Bronchial epithelial cell (primary cell): ENCODE results near the gene MYO18A. TPM values are rescaled to one million over a fixed set of nuclear protein-coding genes. Genes with fewer than 3 reads are reported as not detected.
A peak's percentile ranks its signal among the peaks of the same experiment; 100 is the strongest.

Source experiments
- DNase-seq: peaks from one replicate; pipeline ENCODE4 v3.0.0-alpha.2; 2010; ENCODE audit warnings: low read depth
- FAIRE-seq: peaks from 2 replicates; lab custom pipeline; 2011; peaks lifted over from hg19 to GRCh38; lab: Jason Lieb, UNC
- H3K27me3 ChIP-seq: 2 replicates; pipeline ENCODE4 v1.5.1; 2011; ENCODE audit warnings: low read length; ENCODE audit not compliant: control insufficient read depth, insufficient read depth
- H3K36me3 ChIP-seq: 2 replicates; pipeline ENCODE4 v1.5.1; 2011; ENCODE audit warnings: low read length; ENCODE audit not compliant: control insufficient read depth, insufficient read depth
- H3K4me3 ChIP-seq: 2 replicates; pipeline ENCODE4 v1.5.1; 2011; ENCODE audit warnings: mild to moderate bottlenecking, low read depth, low read length, control low read depth
- total RNA-seq: library from RNA; depleted of rRNA; stranded (reverse); fragments of >200 nt; gene quantifications from 2 replicates; pipeline ENCODE4 v1.2.1, GENCODE V29; 2014
- TF ChIP-seq, protein P1 (sequence below): IDR thresholded peaks from 2 replicates; pipeline ENCODE4 v1.5.1; 2011; ENCODE audit warnings: mild to moderate bottlenecking, moderate library complexity, low read length, control low read depth, inconsistent platforms; ENCODE audit not compliant: insufficient read depth, severe bottlenecking

The MYO18A gene
- total RNA-seq, 1 donor from 2014 or later: 23.4 TPM

DNA sequence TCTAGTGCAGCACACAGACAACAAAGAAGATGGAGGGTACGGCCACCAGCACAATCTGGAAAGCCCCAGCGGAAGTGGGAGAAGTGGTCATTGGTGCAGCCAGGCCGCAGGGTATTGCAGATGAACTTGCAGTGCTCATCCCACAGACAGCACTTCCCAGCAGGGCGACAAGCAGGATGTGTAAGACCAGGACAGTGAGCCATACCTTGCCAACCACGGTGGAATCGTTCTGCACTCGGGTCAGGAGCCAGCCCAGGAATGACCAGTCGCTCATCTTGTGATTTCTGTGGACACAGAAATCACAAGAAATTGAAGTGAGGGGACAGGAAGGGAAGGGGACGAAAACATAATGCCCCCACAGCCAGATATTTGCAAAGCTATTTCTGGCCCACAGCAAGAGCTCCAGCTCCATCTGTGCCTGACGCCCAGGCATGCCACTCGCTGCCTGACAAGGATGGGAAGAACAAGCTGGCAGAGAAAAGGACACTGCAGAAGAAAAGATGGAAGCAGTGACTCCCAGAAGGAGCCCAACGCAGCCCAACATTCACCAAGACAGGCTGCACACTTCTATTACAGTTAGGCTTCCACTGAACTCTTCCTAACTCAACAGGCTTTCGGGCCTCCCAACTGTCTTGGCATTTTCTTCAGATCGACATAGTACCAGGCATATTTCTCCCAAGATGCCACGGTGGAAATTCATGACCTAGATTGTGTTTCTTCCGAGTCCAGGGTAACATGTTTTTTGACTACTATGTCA lies 17.5 kb upstream of the MYO18A start:
- FAIRE-seq: no peak
- no peaks in the 10 kb centered on the region for H3K36me3 ChIP-seq
- TF ChIP-seq, protein P1, sequence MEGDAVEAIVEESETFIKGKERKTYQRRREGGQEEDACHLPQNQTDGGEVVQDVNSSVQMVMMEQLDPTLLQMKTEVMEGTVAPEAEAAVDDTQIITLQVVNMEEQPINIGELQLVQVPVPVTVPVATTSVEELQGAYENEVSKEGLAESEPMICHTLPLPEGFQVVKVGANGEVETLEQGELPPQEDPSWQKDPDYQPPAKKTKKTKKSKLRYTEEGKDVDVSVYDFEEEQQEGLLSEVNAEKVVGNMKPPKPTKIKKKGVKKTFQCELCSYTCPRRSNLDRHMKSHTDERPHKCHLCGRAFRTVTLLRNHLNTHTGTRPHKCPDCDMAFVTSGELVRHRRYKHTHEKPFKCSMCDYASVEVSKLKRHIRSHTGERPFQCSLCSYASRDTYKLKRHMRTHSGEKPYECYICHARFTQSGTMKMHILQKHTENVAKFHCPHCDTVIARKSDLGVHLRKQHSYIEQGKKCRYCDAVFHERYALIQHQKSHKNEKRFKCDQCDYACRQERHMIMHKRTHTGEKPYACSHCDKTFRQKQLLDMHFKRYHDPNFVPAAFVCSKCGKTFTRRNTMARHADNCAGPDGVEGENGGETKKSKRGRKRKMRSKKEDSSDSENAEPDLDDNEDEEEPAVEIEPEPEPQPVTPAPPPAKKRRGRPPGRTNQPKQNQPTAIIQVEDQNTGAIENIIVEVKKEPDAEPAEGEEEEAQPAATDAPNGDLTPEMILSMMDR: no peak
- DNase-seq: no peak
- H3K4me3 ChIP-seq: no peak overlapping the region
- no peaks in the 10 kb centered on the region for H3K27me3 ChIP-seq

DNA sequence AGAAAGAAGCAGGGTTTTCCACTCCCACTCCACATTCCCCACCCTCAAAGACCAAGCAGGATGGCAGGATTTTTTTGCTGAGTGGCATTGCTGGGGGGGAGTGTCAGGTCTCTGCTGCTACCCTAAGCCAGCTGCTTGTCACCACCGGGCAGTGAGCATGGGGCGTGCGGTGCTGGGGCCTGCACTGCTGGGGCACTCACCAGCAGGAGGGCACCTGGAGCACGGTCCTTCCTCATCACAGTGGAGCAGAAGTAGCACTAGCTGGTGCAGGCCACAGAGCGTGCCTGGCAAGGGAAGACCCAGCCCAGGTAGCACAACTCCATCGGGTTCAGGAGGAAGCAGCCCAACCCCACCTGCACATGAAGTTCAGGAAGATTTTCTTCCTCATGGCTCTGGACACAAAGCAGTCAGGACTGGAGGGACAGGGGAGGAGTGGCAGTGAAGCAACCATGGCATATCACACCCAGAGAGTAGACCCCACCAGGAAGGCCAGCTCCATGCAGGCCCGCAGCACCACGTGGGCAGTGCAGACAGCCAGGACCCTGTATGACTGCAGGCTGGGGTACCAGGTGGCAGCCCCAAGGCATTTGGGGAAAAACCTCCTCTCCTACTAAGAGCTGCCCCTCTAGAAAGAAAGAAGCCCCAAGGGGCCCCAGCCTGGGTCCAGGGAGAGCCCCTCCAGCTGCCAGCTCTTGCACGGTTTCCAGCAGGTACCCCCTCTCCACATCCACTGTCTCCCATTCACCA lies 16.7 kb upstream of the MYO18A start:
- no peak for DNase-seq
- FAIRE-seq: no peak
- Histone ChIP-seq H3K27me3 (no peaks in the 10 kb centered on the region), H3K4me3 (no peak overlapping the region), H3K36me3 (no peaks in the 10 kb centered on the region)
- TF ChIP-seq, protein P1: no peak

DNA sequence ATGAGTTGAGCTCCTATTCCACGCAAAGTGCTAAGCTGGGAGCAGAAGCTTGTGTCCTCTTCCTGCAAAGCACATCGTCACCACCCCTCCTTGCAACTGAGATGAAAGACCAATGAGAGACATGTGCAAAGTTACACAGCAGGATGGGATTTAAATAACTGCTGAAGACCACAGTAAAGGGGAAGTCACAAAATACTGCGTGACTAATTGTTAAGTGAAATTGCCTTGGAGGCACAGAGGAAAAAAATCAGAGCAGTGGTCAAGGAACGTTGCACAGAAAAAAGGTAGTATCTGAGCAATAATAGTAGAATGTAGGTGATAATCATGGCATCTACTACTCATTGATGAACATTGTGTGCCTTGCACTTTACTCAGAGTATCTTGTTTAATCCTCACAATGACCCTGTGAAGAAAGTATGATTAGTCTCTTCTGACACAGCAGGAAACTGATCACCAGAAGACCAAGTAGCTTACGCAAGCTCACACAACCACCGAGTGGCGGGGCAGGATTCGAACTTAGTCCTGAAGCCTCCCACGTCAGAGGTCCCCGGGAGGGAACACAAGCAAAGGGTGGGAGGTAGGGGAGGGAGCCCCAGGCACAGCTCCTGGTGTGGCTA lies 15.4 kb upstream of the MYO18A start:
- Histone ChIP-seq H3K27me3 (no peaks in the 10 kb centered on the region), H3K4me3 (no peak overlapping the region), H3K36me3 (no peaks in the 10 kb centered on the region)
- DNase-seq: peak; percentile 77
- TF ChIP-seq, protein P1: no peak
- FAIRE-seq: no peak

DNA sequence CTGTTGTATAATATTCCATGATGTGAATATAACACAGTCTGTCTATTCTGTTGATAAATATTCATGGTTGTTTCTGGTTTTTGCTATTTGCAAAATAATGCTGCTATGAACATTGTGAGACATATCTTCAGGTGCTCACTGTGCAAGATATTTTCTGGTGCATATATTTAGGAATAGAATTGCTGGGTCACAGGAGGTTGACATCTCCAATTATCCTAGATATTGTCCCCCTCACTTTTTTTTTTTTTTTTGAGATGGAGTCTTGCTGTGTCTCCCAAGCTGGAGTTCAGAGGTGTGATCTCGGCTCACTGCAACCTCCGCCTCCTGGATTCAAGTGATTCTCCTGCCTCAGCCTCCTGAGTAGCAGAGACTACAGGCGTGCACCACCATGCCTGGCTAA lies 14.5 kb upstream of the MYO18A start:
- FAIRE-seq (no peak), DNase-seq (no peak)
- no peaks in the 10 kb centered on the region for H3K27me3 ChIP-seq
- TF ChIP-seq, protein P1: no peak
- H3K4me3 ChIP-seq: no peak overlapping the region
- H3K36me3 ChIP-seq: no peaks in the 10 kb centered on the region

DNA sequence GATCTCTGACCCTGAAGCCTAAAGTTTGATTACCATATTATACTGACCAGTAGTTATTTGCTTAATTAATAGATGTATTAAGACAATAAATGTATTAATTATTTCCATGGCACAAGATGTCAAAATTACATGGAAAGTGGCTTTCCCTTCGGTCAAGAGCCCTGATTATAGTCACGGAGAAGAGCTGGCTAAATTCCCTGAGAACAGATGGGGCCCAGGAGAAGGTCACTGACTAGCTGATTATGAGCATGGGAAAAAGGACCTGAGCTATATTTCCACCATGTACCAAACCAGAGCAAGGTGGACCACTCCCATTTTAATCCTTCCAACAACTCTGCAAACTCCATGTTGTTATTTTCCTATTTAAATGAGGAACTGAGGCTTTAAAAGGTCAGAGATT lies 12.9 kb upstream of the MYO18A start:
- no peak overlapping the region for H3K4me3 ChIP-seq

More for the DNA sequence above, 12.9 kb upstream of the MYO18A start:
- TF ChIP-seq, protein P1: no peak
- DNase-seq (no peak), FAIRE-seq (no peak)
- no peaks in the 10 kb centered on the region for H3K27me3 ChIP-seq
- no peaks in the 10 kb centered on the region for H3K36me3 ChIP-seq
